HEK293 (cell line): ENCODE measurements around the gene PSMC3.

Source experiments
- FEZF1 ChIP-seq: fragments of 450-650 bp; formaldehyde crosslinking; IDR thresholded peaks from 2 replicates; pipeline ENCODE4 v1.5.1; 2016; ENCODE audit warnings: missing biosample characterization, missing genetic modification characterization
- GLIS1 ChIP-seq: fragments of 450-650 bp; formaldehyde crosslinking; IDR thresholded peaks from 2 replicates; pipeline ENCODE4 v1.5.1; 2016; ENCODE audit warnings: missing biosample characterization, missing genetic modification characterization
- HIC1 ChIP-seq: fragments of 450-650 bp; formaldehyde crosslinking; IDR thresholded peaks from 2 replicates; pipeline ENCODE4 v1.5.1; 2016; ENCODE audit warnings: missing biosample characterization, missing genetic modification characterization
- INSM2 ChIP-seq: fragments of 450-650 bp; formaldehyde crosslinking; IDR thresholded peaks from 2 replicates; pipeline ENCODE4 v1.5.1; 2016; ENCODE audit warnings: missing biosample characterization, missing genetic modification characterization
- KLF1 ChIP-seq: fragments of 450-650 bp; formaldehyde crosslinking; IDR thresholded peaks from 2 replicates; pipeline ENCODE4 v1.5.1; 2016; ENCODE audit warnings: missing biosample characterization, missing genetic modification characterization
- TCF7L2 ChIP-seq: IDR thresholded peaks from 2 replicates; pipeline ENCODE4 v1.6.1; 2011; ENCODE audit warnings: low read depth, mild to moderate bottlenecking, inconsistent platforms, low read length, moderate library complexity, borderline replicate concordance
- ZBTB26 ChIP-seq: fragments of 450-650 bp; formaldehyde crosslinking; optimal IDR thresholded peaks from 2 replicates; pipeline ENCODE3; 2016; ENCODE audit warnings: missing biosample characterization, mild to moderate bottlenecking, missing genetic modification characterization
- ZBTB48 ChIP-seq: fragments of 450-650 bp; formaldehyde crosslinking; IDR thresholded peaks from 2 replicates; pipeline ENCODE4 v1.5.1; 2016; ENCODE audit warnings: missing biosample characterization, missing genetic modification characterization
- ZBTB8A ChIP-seq: fragments of 450-650 bp; formaldehyde crosslinking; IDR thresholded peaks from 2 replicates; pipeline ENCODE4 v1.5.1; 2016; ENCODE audit warnings: missing biosample characterization, missing genetic modification characterization
- ZNF10 ChIP-seq: fragments of 450-650 bp; formaldehyde crosslinking; IDR thresholded peaks from 2 replicates; pipeline ENCODE4 v1.5.1; 2017; ENCODE audit warnings: missing biosample characterization, missing genetic modification characterization
- ZNF140 ChIP-seq: fragments of 450-650 bp; formaldehyde crosslinking; IDR thresholded peaks from 2 replicates; pipeline ENCODE4 v1.5.1; 2016; ENCODE audit warnings: missing biosample characterization, missing genetic modification characterization
- ZNF174 ChIP-seq: fragments of 450-650 bp; formaldehyde crosslinking; IDR thresholded peaks from 2 replicates; pipeline ENCODE4 v1.5.0; 2017; ENCODE audit warnings: missing biosample characterization, mild to moderate bottlenecking, missing genetic modification characterization
- ZNF18 ChIP-seq: fragments of 450-650 bp; formaldehyde crosslinking; IDR thresholded peaks from 2 replicates; pipeline ENCODE4 v1.5.1; 2016; ENCODE audit warnings: missing biosample characterization, missing genetic modification characterization
- ZNF211 ChIP-seq: fragments of 450-650 bp; formaldehyde crosslinking; IDR thresholded peaks from 2 replicates; pipeline ENCODE4 v1.5.1; 2016; ENCODE audit warnings: low read depth, missing biosample characterization, missing genetic modification characterization
- ZNF24 ChIP-seq: fragments of 450-650 bp; formaldehyde crosslinking; IDR thresholded peaks from 2 replicates; pipeline ENCODE4 v1.5.1; 2016; ENCODE audit warnings: missing biosample characterization, missing genetic modification characterization
- ZNF341 ChIP-seq: fragments of 450-650 bp; formaldehyde crosslinking; IDR thresholded peaks from 2 replicates; pipeline ENCODE4; 2016; ENCODE audit warnings: low read depth, missing biosample characterization, missing genetic modification characterization
- ZNF398 ChIP-seq: fragments of 450-650 bp; formaldehyde crosslinking; IDR thresholded peaks from 2 replicates; pipeline ENCODE4 v1.5.1; 2017; ENCODE audit warnings: missing biosample characterization, missing genetic modification characterization
- ZNF423 ChIP-seq: fragments of 450-650 bp; formaldehyde crosslinking; IDR thresholded peaks from 2 replicates; pipeline ENCODE4 v1.5.1; 2016; ENCODE audit warnings: missing biosample characterization, missing genetic modification characterization
- ZNF473 ChIP-seq: fragments of 450-650 bp; formaldehyde crosslinking; IDR thresholded peaks from 2 replicates; pipeline ENCODE4 v1.5.1; 2017; ENCODE audit warnings: missing biosample characterization, missing genetic modification characterization
- ZNF518A ChIP-seq: fragments of 450-650 bp; formaldehyde crosslinking; conservative IDR thresholded peaks from 2 replicates; pipeline ENCODE4 v1.5.1; 2016; ENCODE audit warnings: low read depth, missing biosample characterization, missing genetic modification characterization
- ZNF560 ChIP-seq: fragments of 450-650 bp; formaldehyde crosslinking; IDR thresholded peaks from 2 replicates; pipeline ENCODE4 v1.5.1; 2017; ENCODE audit warnings: missing biosample characterization, missing genetic modification characterization, borderline replicate concordance
- ZNF600 ChIP-seq: fragments of 450-650 bp; formaldehyde crosslinking; IDR thresholded peaks from 2 replicates; pipeline ENCODE4 v1.5.1; 2016; ENCODE audit warnings: missing biosample characterization, missing genetic modification characterization
- ZXDB ChIP-seq: fragments of 450-650 bp; formaldehyde crosslinking; IDR thresholded peaks from 2 replicates; pipeline ENCODE4 v1.5.1; 2016; ENCODE audit warnings: missing biosample characterization, missing genetic modification characterization

Gene PSMC3

GRCh38 chr11:47415949-47416472 is 10.2 kb downstream of the PSMC3 start (continued):
- TF ChIP-seq ZNF518A (tag by site-specific recombination): no peak
- 0 out of 2 replicates have a peak, but pooled peaks have one; percentile 30 for TF ChIP-seq ZXDB (tag by site-specific recombination)
- peak; percentile 62 for TF ChIP-seq FEZF1 (tag by site-specific recombination)
- peak; percentile 98 for TF ChIP-seq ZNF600 (tag by site-specific recombination)
- no peak for TF ChIP-seq TCF7L2
- TF ChIP-seq ZNF140 (tag by site-specific recombination): no peak
- TF ChIP-seq ZNF18 (tag by site-specific recombination): no peak
- peak; percentile 52 for TF ChIP-seq GLIS1 (tag by site-specific recombination)
- no peak for TF ChIP-seq ZBTB26 (tag by site-specific recombination)
- TF ChIP-seq ZNF10: peak; percentile 66; the same call in 1 of the 2 replicates
- peak; percentile 33; the same call in 1 of the 2 replicates for TF ChIP-seq KLF1 (tag by site-specific recombination)
- no peak for TF ChIP-seq ZNF24 (tag by site-specific recombination)
- no peak for TF ChIP-seq ZNF211
- TF ChIP-seq INSM2 (tag by site-specific recombination): peak; percentile 52; the same call in 1 of the 2 replicates
- TF ChIP-seq ZNF423: no peak
- TF ChIP-seq ZBTB8A: no peak
- TF ChIP-seq ZNF560 (tag by site-specific recombination): no peak
- TF ChIP-seq ZNF174 (tag by site-specific recombination): no peak
- no peak for TF ChIP-seq ZNF341
- TF ChIP-seq ZBTB48 (tag by site-specific recombination): peak; percentile 80; the same call in 1 of the 2 replicates
- TF ChIP-seq ZNF473: no peak
- TF ChIP-seq HIC1 (tag by site-specific recombination): peak; percentile 84
- TF ChIP-seq ZNF398 (tag by site-specific recombination): peak; percentile 56
